Breast epithelium (tissue), 3 donors: ENCODE data around the gene THAP6.

Experiments
- CTCF ChIP-seq, 3 donors: fragments of 450-650 bp; IDR thresholded peaks; one replicate each; pipeline ENCODE4 v1.5.1; 2016 to 2017; ENCODE audit warnings: antibody characterized with exemption in 3 of 3, mild to moderate bottlenecking in 3 of 3, moderate library complexity in 3 of 3
- POLR2A ChIP-seq: fragments of 450-650 bp; IDR thresholded peaks from one replicate; pipeline ENCODE4 v1.6.1; 2016; ENCODE audit warnings: antibody characterized with exemption, mild to moderate bottlenecking, moderate library complexity

GRCh38 chr4:75469896-75470295 lies 44.4 kb upstream of the THAP6 start:
- TF ChIP-seq CTCF (IDR thresholded peaks at IDR 0.05) (no peak), POLR2A (no peak)
